Tracheal epithelial cell (primary cell): ENCODE measurements around the gene SLC36A3. TPM values are rescaled to one million over a fixed set of nuclear protein-coding genes. Genes with fewer than 3 reads are reported as not detected.

Experiments used
- total RNA-seq: library from RNA; depleted of rRNA; stranded (reverse); fragments of >200 nt; gene quantifications from 2 replicates; pipeline ENCODE4 v1.2.1, GENCODE V29; 2014

SLC36A3 gene
- total RNA-seq, result not detected in 2 replicates

GRCh38 chr5:151303666-151304065 is at the start of gene SLC36A3:
Gene SLC36A3 (minus strand): TSS chr5:151303766. CDS start chr5:151303354, 412 bp downstream.

GRCh38 chr5:151347369-151347768 is 43.8 kb upstream of the SLC36A3 start, which contains the start of gene SLC36A2:
Gene SLC36A2 (minus strand): TSS chr5:151347559. CDS start chr5:151347460, 99 bp downstream.

GRCh38 chr5:151252762-151253604 is 50.6 kb downstream of the SLC36A3 start, which contains the start of gene GM2A:
Gene GM2A (plus strand): TSS chr5:151253185. CDS start chr5:151253217, 32 bp downstream.

Other genes starting within 250 kb of the SLC36A3 start
- gene TNIP1, start 222.7 kb downstream of the SLC36A3 start, total RNA-seq, result 73.5 and 316 TPM in 2 replicates
- gene ANXA6, start 146.0 kb downstream of the SLC36A3 start, total RNA-seq, result 10.7 and 93.5 TPM in 2 replicates
- gene CCDC69, start 79.7 kb downstream of the SLC36A3 start, total RNA-seq, result 1.3 and 1.7 TPM in 2 replicates
- gene GM2A, start 50.6 kb downstream of the SLC36A3 start, total RNA-seq, result 92.5 and 234 TPM in 2 replicates
- gene SLC36A2, start 43.8 kb upstream of the SLC36A3 start, total RNA-seq, result not detected in 2 replicates
- gene SLC36A1, start 143.8 kb upstream of the SLC36A3 start, total RNA-seq, result 2.8 and 6.7 TPM in 2 replicates